Esophagus squamous epithelium (tissue), 5 donors: ENCODE data around the gene CATSPERE. TPM values are rescaled to one million over a fixed set of nuclear protein-coding genes. Genes with fewer than 3 reads are reported as not detected.

Experiments
- DNase-seq: peaks from one replicate; lab custom pipeline; 2025; lab: John Stamatoyannopoulos, UW
- H3K27ac ChIP-seq, 4 donors: fragments of 200-600 bp; sonication (generic); one replicate each; pipeline ENCODE4 v1.5.1; 2016 to 2019; ENCODE audit warnings: mild to moderate bottlenecking in 1 of 4
- H3K27me3 ChIP-seq, 4 donors: fragments of 200-600 bp; sonication (generic); 1 replicate in 3 of 4; 2 replicates in 1 of 4; pipeline versions ENCODE4 v1.5.1 to v1.6.0; 2017 to 2021; ENCODE audit warnings: antibody characterized with exemption in 1 of 4
- H3K36me3 ChIP-seq, 3 donors: fragments of 200-600 bp; sonication (generic); one replicate each; pipeline ENCODE4 v1.5.1; 2016 to 2019
- H3K4me1 ChIP-seq, 3 donors: fragments of 200-600 bp; sonication (generic); one replicate each; pipeline ENCODE4 v1.5.1; 2017 to 2019
- H3K4me3 ChIP-seq, 4 donors: fragments of 200-600 bp; sonication (generic); 1 replicate in 3 of 4; 2 replicates in 1 of 4; pipeline ENCODE4 v1.5.1; 2016 to 2019; ENCODE audit warnings: mild to moderate bottlenecking in 2 of 4, moderate library complexity in 1 of 4
- H3K9me3 ChIP-seq, 3 donors: fragments of 200-600 bp; sonication (generic); one replicate each; pipeline ENCODE4 v1.5.1; 2016 to 2019
- POLR2A ChIP-seq, 4 donors: fragments of 450-650 bp; IDR thresholded peaks; one replicate each; pipeline ENCODE4 v1.6.1; 2017; ENCODE audit warnings: antibody characterized with exemption in 4 of 4, mild to moderate bottlenecking in 4 of 4, moderate library complexity in 3 of 4
- WGBS, 2 donors: methylation state at CpG; one replicate each; pipeline ENCODE4 v1.1.5; 2018; 5-methylcytosine and 5-hydroxymethylcytosine counted together
- intact Hi-C: fragments of 100-400 bp; cut with DNase I; formaldehyde crosslinking; loops from one replicate; pipeline ENCODE4 v1.15.0; 2022
- total RNA-seq, 4 donors: library from RNA; depleted of rRNA; stranded (reverse); fragments of >200 nt; gene quantifications; one replicate each; pipeline ENCODE4 v1.1.0, GENCODE V29; 2016
- TF ChIP-seq, protein P1 (sequence below), 6 experiments: fragments of 450-650 bp in 4 of 6; fragments of 200-600 bp in 2 of 6; sonication (generic) in 2 of 6; IDR thresholded peaks; one replicate each; pipeline ENCODE4 v1.5.1; 2016 to 2019; ENCODE audit warnings: antibody characterized with exemption in 6 of 6, mild to moderate bottlenecking in 4 of 6, moderate library complexity in 4 of 6
- donor health status: DM: yes; HTN: yes; CAD: no.

Gene CATSPERE
- total RNA-seq, 4 donors from 2014 or later = 0.23 to 2.7 (median 0.44) TPM

DNA sequence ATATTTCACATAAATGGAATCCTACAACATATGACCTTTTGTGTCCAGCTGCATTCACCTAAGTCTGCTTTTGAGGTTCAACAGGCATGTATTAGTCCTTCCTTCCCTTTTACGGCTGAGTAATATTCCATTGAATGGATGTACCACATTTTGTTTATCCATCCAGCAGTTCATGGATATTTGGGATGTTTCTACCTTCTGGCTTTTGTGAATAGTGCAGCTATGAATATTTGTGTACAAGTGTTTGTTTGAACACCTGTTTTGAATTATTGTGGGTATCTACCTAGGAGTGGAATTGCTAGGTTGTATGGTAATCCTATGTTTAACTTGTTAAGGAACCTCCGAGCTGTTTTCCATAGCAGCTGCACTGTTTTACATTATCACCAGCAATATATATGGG, 129.6 kb downstream of the CATSPERE start:
- no peak overlapping the region for H3K27ac ChIP-seq
- TF ChIP-seq, protein P1, sequence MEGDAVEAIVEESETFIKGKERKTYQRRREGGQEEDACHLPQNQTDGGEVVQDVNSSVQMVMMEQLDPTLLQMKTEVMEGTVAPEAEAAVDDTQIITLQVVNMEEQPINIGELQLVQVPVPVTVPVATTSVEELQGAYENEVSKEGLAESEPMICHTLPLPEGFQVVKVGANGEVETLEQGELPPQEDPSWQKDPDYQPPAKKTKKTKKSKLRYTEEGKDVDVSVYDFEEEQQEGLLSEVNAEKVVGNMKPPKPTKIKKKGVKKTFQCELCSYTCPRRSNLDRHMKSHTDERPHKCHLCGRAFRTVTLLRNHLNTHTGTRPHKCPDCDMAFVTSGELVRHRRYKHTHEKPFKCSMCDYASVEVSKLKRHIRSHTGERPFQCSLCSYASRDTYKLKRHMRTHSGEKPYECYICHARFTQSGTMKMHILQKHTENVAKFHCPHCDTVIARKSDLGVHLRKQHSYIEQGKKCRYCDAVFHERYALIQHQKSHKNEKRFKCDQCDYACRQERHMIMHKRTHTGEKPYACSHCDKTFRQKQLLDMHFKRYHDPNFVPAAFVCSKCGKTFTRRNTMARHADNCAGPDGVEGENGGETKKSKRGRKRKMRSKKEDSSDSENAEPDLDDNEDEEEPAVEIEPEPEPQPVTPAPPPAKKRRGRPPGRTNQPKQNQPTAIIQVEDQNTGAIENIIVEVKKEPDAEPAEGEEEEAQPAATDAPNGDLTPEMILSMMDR (IDR thresholded peaks at IDR 0.05) = no peak
- no peak for TF ChIP-seq POLR2A (IDR thresholded peaks at IDR 0.05)
- no peaks in the 10 kb centered on the region for H3K4me1 ChIP-seq
- H3K9me3 ChIP-seq = peaks cover 0 to 6% (median 0%) of the 10 kb centered on the region in 3 donors
- WGBS, 2 donors = 89 to 96% methylated on average over 2 of the region's 2 CpGs
- no peaks in the 10 kb centered on the region for H3K36me3 ChIP-seq
- DNase-seq = no peak
- H3K4me3 ChIP-seq = no peak overlapping the region
- intact Hi-C loops = no loop called here
- no peaks in the 10 kb centered on the region for H3K27me3 ChIP-seq

DNA sequence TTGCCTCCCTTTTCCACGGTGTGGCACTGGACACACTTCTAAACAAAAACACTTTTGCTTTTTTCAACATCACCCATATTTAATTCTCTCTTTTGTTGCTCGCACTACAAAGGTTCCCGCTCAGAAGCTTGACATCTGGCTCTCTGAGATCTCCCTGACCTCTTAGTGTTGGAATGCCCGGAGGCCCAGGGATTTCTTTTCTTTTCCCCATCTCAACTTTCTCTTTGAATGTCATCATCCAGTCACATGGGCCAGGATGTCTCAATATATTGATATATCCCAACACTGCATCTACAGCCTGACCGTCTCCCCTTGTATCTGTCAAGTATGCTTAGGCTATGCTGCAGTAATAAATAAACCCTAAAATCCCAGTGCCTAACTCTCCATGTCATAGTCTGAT, 137.5 kb downstream of the CATSPERE start:
- H3K27ac ChIP-seq = no peak overlapping the region
- intact Hi-C loops = no loop called here
- DNase-seq = no peak
- no peaks in the 10 kb centered on the region for H3K27me3 ChIP-seq
- H3K4me1 ChIP-seq = peaks cover 0 to 10% (median 0%) of the 10 kb centered on the region in 3 donors
- no peaks in the 10 kb centered on the region for H3K36me3 ChIP-seq
- 85 to 86% methylated on average over 5 of the region's 5 CpGs for WGBS, 2 donors
- H3K4me3 ChIP-seq = no peak overlapping the region
- TF ChIP-seq, protein P1 (IDR thresholded peaks at IDR 0.05) = no peak
- no peak for TF ChIP-seq POLR2A (IDR thresholded peaks at IDR 0.05)
- H3K9me3 ChIP-seq = no peaks in the 10 kb centered on the region

DNA sequence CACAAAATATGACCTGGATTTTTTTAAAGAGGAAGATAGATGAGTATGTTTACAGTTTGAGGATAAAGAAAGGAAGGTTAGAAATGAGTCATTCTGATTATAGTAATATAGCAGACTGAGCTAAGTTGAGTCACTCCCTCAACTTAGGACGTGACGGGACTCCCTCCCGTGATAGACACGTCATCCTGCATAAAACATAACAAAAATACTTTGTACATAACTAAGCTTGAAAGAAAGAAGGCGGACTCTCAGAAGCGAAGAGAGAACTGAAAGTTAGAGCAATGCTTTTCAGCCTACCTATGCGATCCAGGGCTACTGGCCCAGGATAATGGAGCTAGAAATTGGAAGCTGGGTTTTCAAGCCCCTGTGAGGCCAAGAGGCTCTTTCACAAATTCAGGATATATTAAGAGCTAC, 138.9 kb downstream of the CATSPERE start:
- no peak for TF ChIP-seq POLR2A (IDR thresholded peaks at IDR 0.05)
- TF ChIP-seq, protein P1 (IDR thresholded peaks at IDR 0.05) = no peak
- Histone ChIP-seq H3K4me3 (peak overlapping the region in 3 of 4 donors; percentile 14 to 37 (median 29)), H3K27ac (peak overlapping the region in 3 of 4 donors; percentile 53 to 75 (median 63)), H3K4me1 (peaks cover 0 to 10% (median 0%) of the 10 kb centered on the region in 3 donors), H3K9me3 (no peaks in the 10 kb centered on the region), H3K27me3 (no peaks in the 10 kb centered on the region), H3K36me3 (no peaks in the 10 kb centered on the region)
- no peak for DNase-seq
- intact Hi-C loops = loop anchor here (10.0 kb wide), 1 partner anchor 445 kb away; no protein-coding TSS in a partner anchor
- WGBS, 2 donors = 17 to 27% methylated on average over 7 of the region's 7 CpGs

DNA sequence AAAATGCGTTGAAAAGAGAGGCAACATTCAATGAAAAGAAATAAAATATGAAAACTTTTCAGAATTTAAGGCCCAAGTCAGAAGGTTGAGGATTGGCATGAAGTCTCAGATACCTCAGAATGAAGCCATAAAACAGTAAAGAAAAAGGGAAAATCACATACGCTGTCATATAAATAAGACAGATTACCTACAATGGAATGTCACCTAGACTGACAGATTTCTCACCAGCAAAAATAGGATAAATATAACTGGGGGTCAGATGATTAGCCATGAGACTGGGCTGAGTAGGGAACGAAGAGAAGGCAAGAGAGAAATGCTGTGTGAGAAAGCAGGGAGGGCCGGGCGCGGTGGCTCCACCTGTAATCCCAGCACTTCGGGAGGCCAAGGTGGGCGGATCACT, 140.3 kb downstream of the CATSPERE start:
- intact Hi-C loops = loop anchor here (10.0 kb wide), 1 partner anchor 443 kb away; no protein-coding TSS in a partner anchor

DNA sequence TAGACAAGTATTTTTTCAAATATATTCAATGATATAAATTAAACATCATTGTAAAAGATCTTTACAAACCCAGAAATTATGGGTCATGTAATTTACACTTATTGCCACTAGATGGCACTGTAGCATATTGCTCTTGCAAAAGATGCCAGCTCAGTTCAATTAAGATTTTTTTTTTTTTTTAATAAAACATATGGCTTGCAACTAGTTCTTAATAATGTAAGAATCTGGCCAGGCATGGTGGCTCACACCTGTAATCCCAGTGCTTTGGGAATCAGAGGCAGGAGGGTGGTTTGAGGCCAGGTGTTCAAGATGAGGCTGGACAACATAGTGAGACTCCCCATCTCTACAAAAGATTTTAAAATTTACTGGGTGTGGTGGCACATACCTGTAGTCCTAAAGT, 142.4 kb downstream of the CATSPERE start:
- no peak for TF ChIP-seq POLR2A (IDR thresholded peaks at IDR 0.05)
- TF ChIP-seq, protein P1 (IDR thresholded peaks at IDR 0.05) = peak; percentile 59 to 87 (median 81)
- DNase-seq = no peak
- H3K4me3 ChIP-seq = no peak overlapping the region

More for the DNA sequence above, 140.3 kb downstream of the CATSPERE start:
- Histone ChIP-seq H3K27me3 (no peaks in the 10 kb centered on the region), H3K27ac (no peak overlapping the region), H3K4me3 (no peak overlapping the region), H3K36me3 (no peaks in the 10 kb centered on the region), H3K4me1 (peaks cover 0 to 10% (median 0%) of the 10 kb centered on the region in 3 donors), H3K9me3 (no peaks in the 10 kb centered on the region)
- no peak for TF ChIP-seq POLR2A (IDR thresholded peaks at IDR 0.05)
- TF ChIP-seq, protein P1 (IDR thresholded peaks at IDR 0.05) = no peak
- 78 to 83% methylated on average over 8 of the region's 8 CpGs for WGBS, 2 donors
- no peak for DNase-seq

More for the DNA sequence above, 142.4 kb downstream of the CATSPERE start:
- Histone ChIP-seq H3K9me3 (no peaks in the 10 kb centered on the region), H3K4me1 (peaks cover 0 to 10% (median 0%) of the 10 kb centered on the region in 3 donors), H3K36me3 (no peaks in the 10 kb centered on the region), H3K27ac (no peak overlapping the region), H3K27me3 (no peaks in the 10 kb centered on the region)
- intact Hi-C loops = loop anchor here (2.0 to 10.0 kb wide), 2 partner anchors 193 to 441 kb away; no protein-coding TSS in a partner anchor
